HG03439 (cell line): ENCODE measurements around the gene P2RX4.
"Not testable (repeated sequence)": the region's sequence is repeated elsewhere in the genome, so short reads cannot be mapped to it uniquely, and the experiment has no call there.

Source experiments
- ATAC-seq: cut with Tn5 transposase; IDR thresholded peaks from one replicate; pipeline ENCODE4 v1.9.1; 2021; ENCODE audit warnings: mild to moderate bottlenecking, moderate library complexity; ENCODE audit not compliant: unreplicated experiment

The P2RX4 gene

GRCh38 chr12:121209624-121210572 lies at the start of gene P2RX4:
P2RX4 (plus strand) TSS chr12:121210129; CDS start chr12:121210165, 36 bp downstream.
- peak; percentile 84 for ATAC-seq

GRCh38 chr12:121162384-121162783 lies 47.5 kb upstream of the P2RX4 start:
- no peak for ATAC-seq

- no peak for ATAC-seq
These were observed 46.9 kb upstream of the P2RX4 start for GRCh38 chr12:121162985-121163384.

- ATAC-seq, result not testable (repeated sequence)
These were observed 45.1 kb upstream of the P2RX4 start for GRCh38 chr12:121164839-121165238.

GRCh38 chr12:121165316-121165715 lies 44.6 kb upstream of the P2RX4 start:
- no peak for ATAC-seq

- no peak for ATAC-seq
These were observed 43.6 kb upstream of the P2RX4 start for GRCh38 chr12:121166356-121166755.

- no peak for ATAC-seq
These were observed 42.6 kb upstream of the P2RX4 start for GRCh38 chr12:121167232-121167820.

- ATAC-seq, result no peak
These were observed 42.0 kb upstream of the P2RX4 start for GRCh38 chr12:121167951-121168350.

GRCh38 chr12:121170151-121170550 lies 39.8 kb upstream of the P2RX4 start:
- no peak for ATAC-seq

GRCh38 chr12:121170611-121171260 lies 39.2 kb upstream of the P2RX4 start:
- ATAC-seq, result no peak

- ATAC-seq, result no peak
These were observed 37.8 kb upstream of the P2RX4 start for GRCh38 chr12:121172145-121172544.

- ATAC-seq, result no peak
These were observed 34.4 kb upstream of the P2RX4 start for GRCh38 chr12:121175383-121176119.

- ATAC-seq, result no peak
These were observed 33.0 kb upstream of the P2RX4 start for GRCh38 chr12:121176826-121177529.

- no peak for ATAC-seq
These were observed 28.7 kb upstream of the P2RX4 start for GRCh38 chr12:121181181-121181580.

GRCh38 chr12:121182222-121182893 lies 27.6 kb upstream of the P2RX4 start:
- no peak for ATAC-seq

GRCh38 chr12:121184425-121184824 lies 25.5 kb upstream of the P2RX4 start:
- ATAC-seq, result no peak

- ATAC-seq, result no peak
These were observed 24.7 kb upstream of the P2RX4 start for GRCh38 chr12:121184984-121185889.

GRCh38 chr12:121186826-121187225 lies 23.1 kb upstream of the P2RX4 start:
- ATAC-seq, result no peak

- no peak for ATAC-seq
These were observed 22.4 kb upstream of the P2RX4 start for GRCh38 chr12:121187501-121187900.
